HCT116 (cell line): ENCODE data around the gene METTL27. TPM values are rescaled to one million over a fixed set of nuclear protein-coding genes. Genes with fewer than 3 reads are reported as not detected.

ENCODE experiments used
- ATAC-seq: fragments of 200-7000 bp; cut with Tn5 transposase; 2 replicates; pipeline ENCODE4 v1.9.1; 2020; ENCODE audit warnings: mild to moderate bottlenecking, moderate library complexity
- BruUV-seq: library from RNA; stranded (reverse); fragments of 400-500 nt; replicated peaks from 2 replicates; lab custom pipeline; 2021; lab: Mats Ljungman, UMichigan
- CTCF ChIA-PET: fragments of 300-600 bp; sonication (Branson Sonifier 250); formaldehyde crosslinking; loops from one replicate; lab custom pipeline; 2021; ENCODE audit warnings: antibody characterized with exemption; lab: Charles Lee
- POLR2A ChIA-PET: fragments of 300-600, 350-600 bp; sonication (Branson Sonifier 250); formaldehyde crosslinking; loops from one replicate; lab custom pipeline; 2021; ENCODE audit warnings: antibody characterized with exemption; lab: Charles Lee
- RAD21 ChIA-PET, 2 experiments: fragments of 300-600 bp; sonication (Branson Sonifier 250); formaldehyde crosslinking; loops; one replicate each; lab custom pipeline; 2023; ENCODE audit warnings: low total read pairs in 2 of 2; ENCODE audit not compliant: uncharacterized antibody in 2 of 2, unreplicated experiment in 2 of 2, low non-redundant PET in 1 of 2; lab: Charles Lee
- DNase-seq: peaks from one replicate; pipeline ENCODE4 v3.0.0-alpha.2; 2010; ENCODE audit warnings: low read depth, low spot score
- H2AFZ ChIP-seq: fragments of 200-600 bp; shearing (Covaris generic), sonication (generic); 2 replicates; pipeline ENCODE4 v1.6.1; 2017; ENCODE audit warnings: low read depth, mixed run types, mixed read lengths, antibody characterized with exemption, low read length; ENCODE audit not compliant: poor library complexity, severe bottlenecking
- H3K27ac ChIP-seq: 2 replicates; pipeline ENCODE4 v1.5.1; 2012; ENCODE audit warnings: low read depth, low read length
- H3K27me3 ChIP-seq: fragments of 200-600 bp; sonication (generic); 2 replicates; pipeline ENCODE4 v1.6.1; 2016; ENCODE audit warnings: mixed run types, low read length, mixed read lengths; ENCODE audit not compliant: insufficient read depth
- H3K36me3 ChIP-seq, 2 experiments: fragments of 200-500 bp in 1 of 2; fragments of 200-600 bp in 1 of 2; sonication (Bioruptor generic) in 1 of 2; sonication (generic) in 1 of 2; 2 replicates each; pipeline versions ENCODE4 v1.5.1 to v1.6.1; 2014 to 2016; ENCODE audit warnings: low read length in 2 of 2, inconsistent platforms in 1 of 2, mixed read lengths in 1 of 2, mixed run types in 1 of 2; ENCODE audit not compliant: insufficient read depth in 2 of 2, control insufficient read depth in 1 of 2
- H3K4me1 ChIP-seq, 2 experiments: fragments of 200-600 bp in 1 of 2; sonication (generic) in 1 of 2; 2 replicates each; pipeline versions ENCODE4 v1.5.1 to v1.6.1; 2012 to 2017; ENCODE audit warnings: low read length in 2 of 2, inconsistent platforms in 1 of 2, mild to moderate bottlenecking in 1 of 2, mixed read lengths in 1 of 2, mixed run types in 1 of 2, moderate library complexity in 1 of 2; ENCODE audit not compliant: insufficient read depth in 2 of 2, control insufficient read depth in 1 of 2
- H3K4me2 ChIP-seq: fragments of 200-600 bp; sonication (generic); 2 replicates; pipeline ENCODE4 v1.6.1; 2017; ENCODE audit warnings: mixed run types, low read length, mixed read lengths
- H3K4me3 ChIP-seq, 2 experiments: fragments of 200-600 bp in 1 of 2; sonication (generic) in 1 of 2; replicated peaks in 1 of 2; 2 replicates each; pipeline ENCODE4 v1.5.1; 2011 to 2016; ENCODE audit warnings: low read length in 2 of 2, control low read depth in 1 of 2, low read depth in 1 of 2, mild to moderate bottlenecking in 1 of 2, mixed read lengths in 1 of 2, mixed run types in 1 of 2
- H3K79me2 ChIP-seq: fragments of 200-600 bp; sonication (generic); 2 replicates; pipeline ENCODE4 v1.6.1; 2017; ENCODE audit warnings: mild to moderate bottlenecking, mixed run types, low read length, moderate library complexity, mixed read lengths; ENCODE audit not compliant: insufficient read depth
- H3K9ac ChIP-seq: fragments of 200-600 bp; sonication (generic); 2 replicates; pipeline ENCODE4 v1.6.1; 2016; ENCODE audit warnings: low read length, mixed read lengths
- H3K9me2 ChIP-seq: fragments of 200-600 bp; sonication (generic), shearing (Covaris generic); 2 replicates; pipeline ENCODE4 v1.6.1; 2017; ENCODE audit warnings: mixed run types, mild to moderate bottlenecking, moderate library complexity; ENCODE audit not compliant: insufficient read depth
- H3K9me3 ChIP-seq, 2 experiments: fragments of 200-500 bp in 1 of 2; fragments of 200-600 bp in 1 of 2; sonication (Bioruptor generic) in 1 of 2; sonication (generic) in 1 of 2; 2 replicates each; pipeline ENCODE4 v1.6.1; 2014 to 2017; ENCODE audit warnings: low read length in 2 of 2, mixed read lengths in 2 of 2, inconsistent platforms in 1 of 2, low read depth in 1 of 2, mild to moderate bottlenecking in 1 of 2, mixed run types in 1 of 2, moderate library complexity in 1 of 2; ENCODE audit not compliant: control insufficient read depth in 1 of 2, insufficient read depth in 1 of 2
- H4K20me1 ChIP-seq: fragments of 200-600 bp; sonication (generic), shearing (Covaris generic); 2 replicates; pipeline ENCODE4 v1.6.1; 2017; ENCODE audit warnings: mixed run types, mild to moderate bottlenecking, moderate library complexity; ENCODE audit not compliant: insufficient read depth
- ATF3 ChIP-seq: IDR thresholded peaks from 2 replicates; pipeline ENCODE4 v1.6.1; 2012
- CBX3 ChIP-seq: IDR thresholded peaks from 2 replicates; pipeline ENCODE4 v1.6.1; 2012; ENCODE audit warnings: low read depth
- ELF1 ChIP-seq: IDR thresholded peaks from 2 replicates; pipeline ENCODE4 v1.6.1; 2012; ENCODE audit warnings: low read depth, borderline replicate concordance
- EZH2 ChIP-seq: fragments of 200-600 bp; sonication (generic); IDR thresholded peaks from 2 replicates; pipeline ENCODE4 v1.6.1; 2017; ENCODE audit warnings: antibody characterized with exemption, mixed run types
- EZH2phosphoT487 ChIP-seq: fragments of 200-600 bp; IDR thresholded peaks from 2 replicates; pipeline ENCODE4 v1.6.1; 2018; ENCODE audit warnings: antibody characterized with exemption, borderline replicate concordance
- FOSL1 ChIP-seq: IDR thresholded peaks from 2 replicates; pipeline ENCODE4 v1.6.1; 2012; ENCODE audit warnings: low read depth
- SP1 ChIP-seq: IDR thresholded peaks from 2 replicates; pipeline ENCODE4 v1.6.1; 2012; ENCODE audit warnings: low read depth
- SRF ChIP-seq: IDR thresholded peaks from 2 replicates; pipeline ENCODE4 v1.6.1; 2012; ENCODE audit warnings: low read depth
- TCF7L2 ChIP-seq: IDR thresholded peaks from 2 replicates; pipeline ENCODE4 v1.7.0; 2011; ENCODE audit warnings: borderline replicate concordance, inconsistent platforms; ENCODE audit not compliant: insufficient read depth, insufficient read length; ENCODE audit errors: extremely low read depth
- intact Hi-C: fragments of 100-400 bp; cut with micrococcal nuclease; formaldehyde crosslinking; loops from 2 replicates; pipeline ENCODE4 v1.10.0; 2022
- total RNA-seq: library from RNA; stranded (reverse); gene quantifications from one replicate; pipeline ENCODE4 v1.2.1, GENCODE V29; 2021; ENCODE audit not compliant: unreplicated experiment
- TF ChIP-seq, protein P1 (sequence below): IDR thresholded peaks from 2 replicates; pipeline ENCODE4 v1.6.1; 2012
- TF ChIP-seq, protein P2 (sequence below), 3 experiments: fragments of 200-600 bp in 1 of 3; sonication (generic) in 1 of 3; IDR thresholded peaks in 2 of 3; conservative IDR thresholded peaks in 1 of 3; 2 replicates each; pipeline ENCODE4 v1.5.1; 2012 to 2017; ENCODE audit warnings: low read depth in 2 of 3, low read length in 2 of 3, antibody characterized with exemption in 1 of 3, borderline replicate concordance in 1 of 3, control low read depth in 1 of 3, mild to moderate bottlenecking in 1 of 3, mixed read lengths in 1 of 3, mixed run types in 1 of 3, moderate library complexity in 1 of 3; ENCODE audit not compliant: insufficient read depth in 1 of 3

METTL27 gene
- total RNA-seq, 1 experiment from 2014 or later = 30.4 TPM

DNA sequence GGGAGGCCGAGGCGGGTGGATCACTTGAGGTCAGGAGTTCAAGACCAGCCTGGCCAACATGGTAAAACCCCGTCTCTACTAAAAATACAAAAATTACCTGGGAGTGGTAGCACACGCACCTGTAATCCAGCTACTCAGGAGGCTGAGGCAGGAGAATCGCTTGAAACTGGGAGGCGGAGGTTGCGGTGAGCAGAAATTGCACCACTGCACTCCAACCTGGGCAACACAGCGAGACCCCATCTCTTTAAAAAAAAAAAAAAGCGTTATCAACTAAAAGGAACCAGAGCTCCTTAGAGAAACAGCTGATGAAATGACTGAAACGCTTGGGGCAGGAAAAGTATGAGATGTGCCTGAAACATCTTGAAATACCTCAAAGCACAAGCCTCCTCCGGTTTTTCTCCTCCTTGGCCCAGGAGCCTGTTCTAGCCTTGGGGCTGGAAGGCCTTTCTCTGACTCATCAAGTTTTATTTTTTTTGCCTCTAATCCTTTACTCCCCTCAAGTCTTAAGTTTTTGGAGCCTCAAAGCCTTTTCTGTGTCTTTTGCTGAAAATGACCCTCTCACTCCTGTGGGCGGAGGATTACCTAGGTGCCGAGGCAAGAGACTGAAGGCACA, 2.6 kb upstream of the METTL27 start:
- Histone ChIP-seq H3K9me3 (no peaks in the 10 kb centered on the region), H3K27me3 (no peaks in the 10 kb centered on the region), H3K36me3 (no peaks in the 10 kb centered on the region), H4K20me1 (no peaks in the 10 kb centered on the region), H3K4me3 (no peak overlapping the region), H3K79me2 (peaks cover 9% of the 10 kb centered on the region; the same call in 1 of the 2 replicates), H2AFZ (no peak overlapping the region), H3K9ac (no peak overlapping the region), H3K27ac (no peak overlapping the region), H3K9me2 (no peaks in the 10 kb centered on the region), H3K4me1 (peaks cover 25 to 53% of the 10 kb centered on the region in 2 experiments), H3K4me2 (no peak overlapping the region)
- intact Hi-C loops = no loop called here
- POLR2A ChIA-PET = interaction anchor here (4.1 kb wide), 1 partner anchor 12 kb away, joined by 87 read pairs; the partner anchor contains the start of gene CLDN4
- ATAC-seq (no peak), DNase-seq (no peak)
- TF ChIP-seq, protein P1, sequence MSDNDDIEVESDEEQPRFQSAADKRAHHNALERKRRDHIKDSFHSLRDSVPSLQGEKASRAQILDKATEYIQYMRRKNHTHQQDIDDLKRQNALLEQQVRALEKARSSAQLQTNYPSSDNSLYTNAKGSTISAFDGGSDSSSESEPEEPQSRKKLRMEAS = no peak
- TF ChIP-seq CBX3 (no peak), FOSL1 (no peak)
- CTCF ChIA-PET = no interaction called here
- RAD21 ChIA-PET = no interaction called here
- no TSS peak for BruUV-seq

GRCh38 chr7:73844131-73844547, 1.8 kb upstream of the METTL27 start:
- Histone ChIP-seq H3K27ac (no peak overlapping the region), H4K20me1 (no peaks in the 10 kb centered on the region), H3K27me3 (no peaks in the 10 kb centered on the region), H3K4me2 (no peak overlapping the region), H3K4me1 (peaks cover 24 to 53% of the 10 kb centered on the region in 2 experiments), H3K9ac (no peak overlapping the region), H3K9me3 (no peaks in the 10 kb centered on the region), H2AFZ (no peak overlapping the region), H3K9me2 (no peaks in the 10 kb centered on the region), H3K79me2 (peaks cover 9% of the 10 kb centered on the region; the same call in 1 of the 2 replicates), H3K36me3 (no peaks in the 10 kb centered on the region; a peak in 1 of 4 replicates), H3K4me3 (no peak overlapping the region)
- RAD21 ChIA-PET = no interaction called here
- ATAC-seq (no peak), DNase-seq (no peak)
- intact Hi-C loops = no loop called here
- CTCF ChIA-PET = no interaction called here
- TF ChIP-seq CBX3 (no peak), SP1 (no peak), ATF3 (no peak), EZH2 (no peak), TCF7L2 (no peak), FOSL1 (no peak), ELF1 (no peak), SRF (no peak), EZH2phosphoT487 (no peak)
- TF ChIP-seq, protein P2, sequence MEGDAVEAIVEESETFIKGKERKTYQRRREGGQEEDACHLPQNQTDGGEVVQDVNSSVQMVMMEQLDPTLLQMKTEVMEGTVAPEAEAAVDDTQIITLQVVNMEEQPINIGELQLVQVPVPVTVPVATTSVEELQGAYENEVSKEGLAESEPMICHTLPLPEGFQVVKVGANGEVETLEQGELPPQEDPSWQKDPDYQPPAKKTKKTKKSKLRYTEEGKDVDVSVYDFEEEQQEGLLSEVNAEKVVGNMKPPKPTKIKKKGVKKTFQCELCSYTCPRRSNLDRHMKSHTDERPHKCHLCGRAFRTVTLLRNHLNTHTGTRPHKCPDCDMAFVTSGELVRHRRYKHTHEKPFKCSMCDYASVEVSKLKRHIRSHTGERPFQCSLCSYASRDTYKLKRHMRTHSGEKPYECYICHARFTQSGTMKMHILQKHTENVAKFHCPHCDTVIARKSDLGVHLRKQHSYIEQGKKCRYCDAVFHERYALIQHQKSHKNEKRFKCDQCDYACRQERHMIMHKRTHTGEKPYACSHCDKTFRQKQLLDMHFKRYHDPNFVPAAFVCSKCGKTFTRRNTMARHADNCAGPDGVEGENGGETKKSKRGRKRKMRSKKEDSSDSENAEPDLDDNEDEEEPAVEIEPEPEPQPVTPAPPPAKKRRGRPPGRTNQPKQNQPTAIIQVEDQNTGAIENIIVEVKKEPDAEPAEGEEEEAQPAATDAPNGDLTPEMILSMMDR (IDR thresholded peaks at IDR 0.05 in 2 of 3, conservative IDR thresholded peaks at IDR 0.05 in 1 of 3; ENCODE audit: borderline replicate concordance in 1 of 3, insufficient read depth in 1 of 3, low read depth in 2 of 3, low read length in 2 of 3) = no peak
- BruUV-seq = no TSS peak
- POLR2A ChIA-PET = interaction anchor here (4.1 kb wide), 1 partner anchor 11 kb away, joined by 87 read pairs; the partner anchor contains the start of gene CLDN4
